ENCODE results near the gene SULT4A1.

The SULT4A1 gene

GRCh38 chr22:43843783-43844530, 18.4 kb downstream of the SULT4A1 start:
- no peak for DNase-seq

DNA sequence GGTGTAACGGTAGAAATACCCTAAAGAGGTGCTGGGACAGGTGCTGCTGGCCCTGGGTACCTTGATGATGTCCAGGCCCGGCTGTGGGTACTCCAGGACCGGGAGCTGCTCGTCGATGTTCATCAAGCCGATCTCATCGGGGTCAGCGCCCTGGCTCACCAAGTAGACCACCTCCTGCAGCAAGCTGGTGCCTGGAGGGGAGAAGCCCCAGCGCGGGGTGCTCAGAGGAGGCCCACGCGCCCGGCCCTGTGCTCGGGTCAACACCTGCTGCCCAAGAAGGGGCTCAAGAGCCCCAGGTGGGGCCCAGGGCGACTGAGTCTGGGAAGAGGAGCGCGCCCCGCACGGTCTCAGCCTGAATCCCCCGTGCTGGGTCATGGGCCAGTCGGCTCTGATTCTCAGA, 20.6 kb downstream of the SULT4A1 start:
- DNase-seq = no peak

- no peak for DNase-seq
Measured at GRCh38 chr22:43840851-43841250, 21.5 kb downstream of the SULT4A1 start.

DNA sequence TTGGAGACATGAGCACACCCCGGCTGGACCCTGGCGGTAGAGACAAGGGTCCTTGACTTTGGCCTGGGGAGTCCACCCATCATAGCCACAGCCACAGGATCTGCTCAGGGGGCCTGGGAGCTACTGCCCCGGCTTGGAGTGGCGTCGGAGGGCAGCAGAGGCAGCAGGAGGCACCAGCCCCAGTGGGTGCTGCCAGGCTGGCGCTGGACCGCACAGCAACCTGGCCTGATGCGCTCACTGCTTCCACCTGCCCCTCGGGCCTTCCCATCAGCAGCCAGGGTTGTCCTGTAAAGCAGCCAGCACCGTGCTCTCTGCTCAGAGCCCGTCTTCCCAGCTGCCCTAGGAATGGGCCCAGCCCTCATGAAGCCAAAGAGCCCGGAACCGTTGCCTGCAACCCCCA, 21.9 kb downstream of the SULT4A1 start:
- no peak for DNase-seq

GRCh38 chr22:43839781-43840180, 22.5 kb downstream of the SULT4A1 start:
- DNase-seq = no peak

DNA sequence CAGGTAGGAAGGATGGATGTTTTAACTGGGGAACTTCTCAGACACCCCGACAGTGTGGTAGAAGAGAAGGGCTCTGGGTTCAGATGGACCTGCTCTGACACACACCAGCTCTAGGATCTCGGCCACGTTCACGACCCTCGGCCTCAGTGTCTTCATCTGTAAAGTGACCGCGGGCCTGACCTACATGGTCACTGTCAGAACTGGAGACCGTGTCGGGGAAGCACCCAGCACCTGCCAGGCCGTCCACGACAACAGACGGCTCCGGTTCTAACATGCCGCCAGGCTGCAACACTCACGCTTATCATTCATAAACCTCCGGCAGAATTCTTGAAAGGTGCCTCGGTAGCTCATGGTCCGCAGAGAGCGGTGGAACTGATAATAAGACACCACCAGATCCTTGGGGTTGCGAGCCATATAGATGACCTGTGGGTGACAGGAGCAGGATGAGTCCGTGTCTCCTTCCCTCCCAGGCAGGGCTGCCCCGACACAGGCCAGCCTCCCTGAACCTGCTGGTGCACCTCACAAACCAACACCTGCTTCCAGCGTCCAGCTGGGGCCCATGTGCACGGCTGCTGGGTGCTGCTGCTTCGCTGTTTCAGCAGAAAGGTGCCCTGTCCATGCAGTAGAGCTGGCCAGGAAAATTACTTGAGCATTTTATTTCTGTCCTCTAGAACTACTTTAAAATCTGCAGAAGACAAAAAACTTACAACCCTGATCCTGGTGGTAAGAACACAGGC, 23.6 kb downstream of the SULT4A1 start:
- no peak for DNase-seq

DNA sequence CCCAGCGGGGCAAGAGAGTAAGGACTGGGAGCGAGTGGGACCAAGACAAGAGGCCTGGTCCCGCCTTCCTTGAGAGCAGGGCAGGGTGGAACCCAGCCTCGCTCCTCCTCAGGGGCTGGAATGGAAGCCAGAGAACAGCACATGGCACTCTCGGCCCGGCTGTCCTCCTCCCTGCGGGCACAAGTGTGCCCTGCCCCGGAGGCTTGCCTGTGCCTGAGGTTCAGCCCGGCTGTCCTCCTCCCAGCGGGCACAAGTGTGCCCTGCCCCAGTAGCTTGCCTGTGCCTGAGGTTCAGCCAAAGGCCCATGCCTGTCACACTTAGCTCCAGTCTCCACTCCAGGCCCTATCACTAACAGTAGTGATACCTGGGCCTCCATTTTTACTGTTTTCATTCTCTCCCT, 24.2 kb downstream of the SULT4A1 start:
- DNase-seq = no peak

DNA sequence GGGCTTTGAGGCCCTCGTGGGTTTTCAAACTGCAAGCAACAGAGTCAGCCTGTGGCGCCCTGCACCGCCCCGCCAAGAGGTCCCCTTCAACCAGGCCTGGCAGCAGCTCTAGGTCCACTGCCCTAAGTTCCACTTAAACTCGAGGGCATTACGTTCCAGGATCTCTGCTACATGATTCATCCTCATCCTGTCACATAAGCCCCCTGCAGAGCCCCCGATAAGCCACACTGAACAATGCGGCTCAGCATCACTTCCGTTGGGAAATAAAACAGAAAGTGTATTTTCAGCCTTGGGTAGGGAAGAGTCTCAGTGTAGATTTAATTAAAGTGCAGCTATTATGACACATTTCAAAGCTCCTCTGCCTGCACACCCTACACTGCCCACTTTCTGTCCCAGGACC, 24.6 kb downstream of the SULT4A1 start:
- no peak for DNase-seq

DNA sequence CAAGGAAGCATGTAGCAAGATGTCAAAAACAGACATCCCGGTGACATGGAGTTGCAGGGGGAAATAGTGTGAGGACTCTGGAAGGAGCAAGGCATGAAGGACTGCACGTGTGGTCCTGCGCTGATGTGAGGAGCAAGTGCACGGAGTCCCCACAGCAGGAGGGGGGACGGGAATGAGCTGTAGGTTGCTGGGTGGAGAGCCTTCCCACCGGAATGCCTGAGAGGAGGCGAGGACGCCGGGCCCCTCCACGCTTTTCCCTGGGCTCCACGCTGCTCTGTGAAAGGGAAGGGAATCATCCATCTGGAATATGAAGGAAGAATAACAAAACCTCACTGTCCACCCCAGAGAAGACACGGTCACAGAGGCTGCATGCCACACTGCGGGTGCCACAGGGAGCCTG, 26.6 kb downstream of the SULT4A1 start:
- DNase-seq = no peak

DNA sequence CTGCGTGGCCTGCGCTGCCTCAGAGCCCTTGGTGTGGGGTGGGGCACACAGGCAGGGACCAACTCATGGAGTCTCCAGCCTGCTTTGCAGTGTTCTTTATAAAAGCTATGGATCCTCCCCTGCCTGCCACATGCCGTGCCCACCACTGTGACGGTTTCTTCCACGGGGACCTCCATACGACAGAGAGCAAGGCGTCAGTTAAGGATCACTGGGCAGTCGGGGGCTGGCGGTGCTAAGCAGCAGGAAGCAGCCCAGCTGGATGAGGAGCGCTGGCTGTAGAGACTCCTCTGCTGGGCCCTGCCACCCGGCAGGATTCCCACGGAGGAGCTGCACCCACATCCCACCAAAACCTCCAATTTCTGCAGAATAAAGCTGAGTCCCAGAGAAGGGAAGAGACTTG, 27.1 kb downstream of the SULT4A1 start:
- DNase-seq = no peak

DNA sequence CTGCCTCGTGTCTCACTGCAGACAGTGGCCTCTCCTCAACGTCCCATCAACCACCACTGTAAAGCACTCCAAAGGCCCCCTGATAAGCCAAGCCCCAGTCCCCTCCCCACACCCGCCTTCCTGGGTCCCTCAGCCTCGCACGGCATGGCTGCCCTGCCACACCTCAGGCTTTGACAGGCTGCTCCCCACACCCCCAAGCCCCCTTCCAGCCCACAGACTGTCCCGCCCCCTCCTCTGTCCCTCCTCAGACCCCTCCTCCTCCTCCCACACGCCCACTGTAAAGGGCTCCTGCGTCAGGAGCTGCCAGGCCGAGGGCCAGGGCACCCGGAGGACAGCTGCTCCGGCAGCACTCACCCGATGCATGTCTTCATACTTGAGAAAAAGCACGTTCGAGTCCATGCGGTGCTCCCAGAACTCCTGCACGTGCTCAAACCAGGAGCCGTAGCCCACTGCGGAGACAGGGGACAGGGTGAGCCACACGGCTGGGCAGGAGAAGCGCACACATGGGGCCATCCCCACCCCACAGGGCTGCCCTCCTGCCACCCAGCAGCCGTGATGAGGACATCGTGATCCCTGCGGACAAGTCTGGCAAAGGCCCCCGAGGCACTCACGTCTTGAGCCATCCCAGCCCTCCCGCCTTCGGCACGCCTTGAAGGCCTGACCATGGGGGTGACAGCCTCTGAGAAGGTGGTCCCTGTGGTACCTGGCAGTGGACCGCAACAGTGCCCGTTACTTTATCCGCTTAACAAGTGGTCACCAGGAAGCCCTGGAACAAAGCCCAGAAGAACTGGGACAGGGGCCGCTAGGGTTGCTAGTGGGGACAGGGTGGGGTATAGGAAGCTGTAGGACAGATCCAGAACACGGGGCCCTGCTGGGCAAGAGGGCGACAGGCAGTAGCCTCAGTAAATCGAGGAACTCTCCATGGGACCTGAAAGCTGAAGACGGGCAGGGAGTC, 28.8 kb downstream of the SULT4A1 start:
- no peak for DNase-seq

- no peak for DNase-seq
Measured at GRCh38 chr22:43832393-43833265, 29.7 kb downstream of the SULT4A1 start.

DNA sequence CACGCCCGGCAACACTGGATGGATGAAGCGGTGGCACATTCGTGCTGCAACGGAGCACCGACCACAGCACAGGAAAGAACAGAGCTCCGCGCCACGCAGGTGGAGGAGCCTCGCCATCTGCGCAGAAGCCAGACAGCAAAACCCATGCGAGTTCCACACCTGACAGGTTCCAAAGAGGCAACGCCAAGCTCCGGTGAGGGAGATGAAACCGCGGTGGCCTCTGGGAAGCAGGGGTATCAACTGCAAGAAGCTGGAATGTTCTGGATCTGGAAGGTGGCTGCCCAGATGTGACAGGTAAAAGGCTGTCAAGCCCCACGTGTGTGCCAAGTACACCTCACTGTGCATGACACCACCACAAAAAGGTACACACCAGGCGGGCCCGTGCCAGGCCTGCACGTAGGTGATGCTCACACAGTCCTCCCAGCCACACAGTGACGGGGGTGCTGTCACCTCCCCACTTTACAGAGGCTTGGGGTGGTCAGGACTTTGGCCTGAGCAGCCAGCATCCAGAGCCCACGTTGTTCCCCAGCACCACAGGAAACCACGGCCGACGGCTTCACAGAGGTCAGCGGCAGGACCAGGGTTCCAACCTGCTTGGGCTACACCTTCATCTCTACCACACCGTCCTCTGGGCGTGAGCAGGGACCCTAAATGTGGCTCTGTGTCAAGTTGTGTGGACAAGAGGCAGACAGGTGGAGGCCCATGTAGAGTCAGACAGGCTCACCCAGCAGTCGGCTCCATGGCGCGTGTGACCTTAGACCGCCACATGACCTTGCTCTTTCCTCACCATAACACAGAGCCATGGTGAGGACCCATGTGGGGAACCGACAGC, 30.5 kb downstream of the SULT4A1 start:
- no peak for DNase-seq

- DNase-seq = no peak
Measured at GRCh38 chr22:43830931-43831560, 31.3 kb downstream of the SULT4A1 start.

GRCh38 chr22:43829904-43830851, 32.1 kb downstream of the SULT4A1 start:
- no peak for DNase-seq

- no peak for DNase-seq
Measured at GRCh38 chr22:43828998-43829782, 33.1 kb downstream of the SULT4A1 start.

DNA sequence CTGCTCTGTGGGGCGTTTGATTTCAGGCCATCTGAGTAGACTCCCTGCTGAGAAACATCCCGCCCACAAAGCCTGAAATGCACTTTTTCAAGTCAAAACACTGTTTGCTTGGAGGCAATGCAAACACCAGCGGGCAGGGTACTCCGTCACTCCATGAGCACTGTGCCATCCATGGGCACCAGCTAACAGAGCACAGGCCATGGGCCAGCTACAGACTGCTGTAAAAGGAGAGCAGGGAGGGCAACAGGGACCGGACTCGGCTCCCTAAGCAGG, 33.7 kb downstream of the SULT4A1 start:
- DNase-seq = no peak

GRCh38 chr22:43827926-43828724, 34.2 kb downstream of the SULT4A1 start:
- no peak for DNase-seq
